SK-N-SH (cell line): ENCODE measurements around the gene ELP4. TPM values are rescaled to one million over a fixed set of nuclear protein-coding genes. Genes with fewer than 3 reads are reported as not detected.

Source experiments
- CTCF ChIA-PET: fragments of 300-600, 350-600 bp; formaldehyde crosslinking; extraction: SDS; loops from one replicate; lab custom pipeline; 2021; lab: Yijun Ruan, JAX
- POLR2A ChIA-PET: fragments of 350-600 bp; sonication (Branson Sonifier 250); formaldehyde crosslinking; extraction: SDS; loops from one replicate; lab custom pipeline; 2020; ENCODE audit warnings: antibody characterized with exemption, inconsistent platforms; lab: Yijun Ruan, JAX
- DNase-seq: peaks from one replicate; pipeline ENCODE4 v3.0.0; 2012
- H2AFZ ChIP-seq: fragments of 200-600 bp; sonication (generic); 2 replicates; pipeline ENCODE4 v1.8.1; 2016; ENCODE audit warnings: antibody characterized with exemption, mild to moderate bottlenecking, low read depth
- H3F3A ChIP-seq: fragments of 200-600 bp; sonication (generic); replicated peaks from 2 replicates; pipeline ENCODE3; 2016; ENCODE audit warnings: antibody characterized with exemption, mild to moderate bottlenecking; ENCODE audit not compliant: insufficient read depth
- H3K27ac ChIP-seq, 2 experiments: fragments of 200-500 bp in 1 of 2; fragments of 200-600 bp in 1 of 2; sonication (Bioruptor generic) in 1 of 2; sonication (generic), shearing (Covaris generic) in 1 of 2; 2 replicates each; pipeline versions ENCODE4 v1.5.1 to v1.6.1; 2014 to 2016; ENCODE audit warnings: low read depth in 2 of 2, inconsistent platforms in 1 of 2, low read length in 1 of 2, mild to moderate bottlenecking in 1 of 2, mixed read lengths in 1 of 2
- H3K27me3 ChIP-seq: fragments of 200-600 bp; sonication (generic), shearing (Covaris generic); 2 replicates; pipeline ENCODE4 v1.6.1; 2016; ENCODE audit warnings: mixed run types; ENCODE audit not compliant: insufficient read depth
- H3K36me3 ChIP-seq, 2 experiments: fragments of 200-500 bp in 1 of 2; fragments of 200-600 bp in 1 of 2; sonication (Bioruptor generic) in 1 of 2; sonication (generic) in 1 of 2; replicated peaks in 1 of 2; 2 replicates each; pipeline versions ENCODE3 to v1.5.1; 2014 to 2016; ENCODE audit warnings: low read length in 1 of 2, mild to moderate bottlenecking in 1 of 2; ENCODE audit not compliant: insufficient read depth in 2 of 2, control insufficient read depth in 1 of 2
- H3K4me1 ChIP-seq, 2 experiments: fragments of 200-500 bp in 1 of 2; fragments of 200-600 bp in 1 of 2; sonication (Bioruptor generic) in 1 of 2; sonication (generic), shearing (Covaris generic) in 1 of 2; 2 replicates each; pipeline versions ENCODE4 v1.5.1 to v1.6.1; 2014 to 2016; ENCODE audit warnings: low read depth in 1 of 2, low read length in 1 of 2, mixed run types in 1 of 2; ENCODE audit not compliant: insufficient read depth in 2 of 2, control insufficient read depth in 1 of 2
- H3K4me2 ChIP-seq: fragments of 200-600 bp; sonication (generic), shearing (Covaris generic); 2 replicates; pipeline ENCODE4 v1.6.1; 2017; ENCODE audit warnings: mixed run types
- H3K4me3 ChIP-seq, 2 experiments: fragments of 200-500 bp in 1 of 2; fragments of 200-600 bp in 1 of 2; sonication (Bioruptor generic) in 1 of 2; sonication (generic), shearing (Covaris generic) in 1 of 2; 2 replicates each; pipeline versions ENCODE4 v1.5.1 to v1.8.1; 2014 to 2016; ENCODE audit warnings: low read depth in 2 of 2, inconsistent platforms in 1 of 2, low read length in 1 of 2, mild to moderate bottlenecking in 1 of 2, mixed read lengths in 1 of 2, moderate library complexity in 1 of 2
- H3K79me2 ChIP-seq: fragments of 200-600 bp; sonication (generic); 2 replicates; pipeline ENCODE4 v1.8.1; 2017; ENCODE audit warnings: mild to moderate bottlenecking; ENCODE audit not compliant: insufficient read depth
- H3K9ac ChIP-seq: fragments of 200-600 bp; sonication (generic); 2 replicates; pipeline ENCODE4 v1.6.1; 2017; ENCODE audit warnings: mixed run types
- H3K9me2 ChIP-seq: fragments of 200-600 bp; sonication (generic); 2 replicates; pipeline ENCODE4 v1.6.1; 2017; ENCODE audit warnings: mixed run types
- H3K9me3 ChIP-seq: fragments of 200-600 bp; sonication (generic); 2 replicates; pipeline ENCODE4 v1.6.1; 2017; ENCODE audit warnings: mixed run types, mild to moderate bottlenecking, moderate library complexity
- H4K20me1 ChIP-seq: fragments of 200-600 bp; sonication (generic); 2 replicates; pipeline ENCODE4 v1.6.1; 2017; ENCODE audit warnings: mild to moderate bottlenecking, mixed run types; ENCODE audit not compliant: insufficient read depth
- CHD2 ChIP-seq: fragments of 150-350 bp; IDR thresholded peaks from 2 replicates; pipeline ENCODE4 v1.6.1; 2018; ENCODE audit warnings: low read length; ENCODE audit not compliant: partially characterized antibody
- EZH2phosphoT487 ChIP-seq: fragments of 200-600 bp; sonication (generic); IDR thresholded peaks from 2 replicates; pipeline ENCODE4 v1.6.1; 2017; ENCODE audit warnings: low read depth, mixed run types, mild to moderate bottlenecking, antibody characterized with exemption, moderate library complexity, borderline replicate concordance
- IRF3 ChIP-seq: fragments of 150-350 bp; IDR thresholded peaks from 2 replicates; pipeline ENCODE4 v1.6.1; 2016; ENCODE audit warnings: mild to moderate bottlenecking, low read depth, low read length
- MAX ChIP-seq: IDR thresholded peaks from 2 replicates; pipeline ENCODE4 v1.4.0; 2012; ENCODE audit warnings: low read depth
- MEF2A ChIP-seq: IDR thresholded peaks from 2 replicates; pipeline ENCODE4 v1.4.0; 2012; ENCODE audit warnings: low read depth, borderline replicate concordance
- MXI1 ChIP-seq: IDR thresholded peaks from 2 replicates; pipeline ENCODE4 v1.6.1; 2012; ENCODE audit warnings: mild to moderate bottlenecking, low read depth, low read length, improper control_type of control experiment
- RCOR1 ChIP-seq: fragments of 150-350 bp; IDR thresholded peaks from 2 replicates; pipeline ENCODE4 v1.6.1; 2017; ENCODE audit warnings: antibody characterized with exemption, low read length
- REST ChIP-seq: IDR thresholded peaks from 2 replicates; pipeline ENCODE4 v1.6.1; 2012; ENCODE audit warnings: mild to moderate bottlenecking, low read depth, low read length, moderate library complexity
- RFX5 ChIP-seq: IDR thresholded peaks from 2 replicates; pipeline ENCODE4 v1.6.1; 2012; ENCODE audit warnings: mild to moderate bottlenecking, improper control_type of control experiment, low read length
- SMC3 ChIP-seq: IDR thresholded peaks from 2 replicates; pipeline ENCODE4 v1.6.1; 2012; ENCODE audit warnings: low read depth, low read length, improper control_type of control experiment
- TAF1 ChIP-seq: IDR thresholded peaks from 2 replicates; pipeline ENCODE4 v1.6.1; 2012; ENCODE audit warnings: low read depth, mild to moderate bottlenecking, low read length, moderate library complexity, borderline replicate concordance
- TEAD4 ChIP-seq: IDR thresholded peaks from 2 replicates; pipeline ENCODE4 v1.4.0; 2012; ENCODE audit warnings: mild to moderate bottlenecking, borderline replicate concordance; ENCODE audit not compliant: insufficient read depth
- ZBTB33 ChIP-seq: IDR thresholded peaks from 2 replicates; pipeline ENCODE4 v1.4.0; 2012; ENCODE audit warnings: low read depth, borderline replicate concordance
- WGBS: methylation state at CpG from one replicate; pipeline ENCODE4 v1.1.6; 2017; ENCODE audit warnings: low lambda C conversion rate; 5-methylcytosine and 5-hydroxymethylcytosine counted together
- polyA plus RNA-seq, 3 experiments: library from polyadenylated mRNA; depleted of rRNA; stranded (reverse); fragments of >200 nt; gene quantifications; 2 replicates each; pipeline ENCODE4 v1.2.3, GENCODE V29; 2012

ELP4 gene
- polyA plus RNA-seq, 1 of the 3 experiments (the other 2 are of a cell fraction): 7.0 TPM

GRCh38 chr11:31822927-31823643 is 313.5 kb downstream of the ELP4 start (continued):
- TF ChIP-seq REST: no peak
- no peak for TF ChIP-seq MXI1
- no peak for TF ChIP-seq MEF2A
- TF ChIP-seq TAF1: no peak
- no peak for TF ChIP-seq MAX
- TF ChIP-seq ZBTB33: no peak
- TF ChIP-seq RCOR1: no peak
- no peak for TF ChIP-seq TEAD4
- TF ChIP-seq CHD2: no peak

GRCh38 chr11:31823644-31824331 is 314.2 kb downstream of the ELP4 start:
- TF ChIP-seq SMC3: no peak
- TF ChIP-seq IRF3: no peak
- TF ChIP-seq EZH2phosphoT487: peak; percentile 22; the same call in 1 of the 2 replicates
- TF ChIP-seq MXI1: no peak
- TF ChIP-seq RFX5: no peak
- Histone ChIP-seq H3K4me2 (no peak overlapping the region), H3F3A (no peaks in the 10 kb centered on the region), H3K36me3 (no peaks in the 10 kb centered on the region), H3K9ac (no peak overlapping the region), H4K20me1 (no peaks in the 10 kb centered on the region), H2AFZ (no peak overlapping the region), H3K4me1 (no peaks in the 10 kb centered on the region), H3K27ac (no peak overlapping the region), H3K9me2 (no peaks in the 10 kb centered on the region), H3K79me2 (no peaks in the 10 kb centered on the region), H3K27me3 (peaks cover 98% of the 10 kb centered on the region), H3K4me3 (no peak overlapping the region), H3K9me3 (no peaks in the 10 kb centered on the region)
- 30% methylated on average over 13 of the region's 24 CpGs for WGBS
- ChIA-PET POLR2A (no interaction called here), CTCF (no interaction called here)
- no peak for DNase-seq
